IMR-90 (cell line): ENCODE measurements around the gene LYZL1. TPM values are rescaled to one million over a fixed set of nuclear protein-coding genes. Genes with fewer than 3 reads are reported as not detected.

Experiments used
- ATAC-seq: fragments of 200-7000 bp; cut with Tn5 transposase; 2 replicates; pipeline ENCODE4 v1.9.1; 2020; ENCODE audit warnings: low read depth, mild to moderate bottlenecking, moderate library complexity
- BruUV-seq: library from RNA; stranded (reverse); fragments of 400-500 nt; replicated peaks from 2 replicates; lab custom pipeline; 2021; lab: Mats Ljungman, UMichigan
- CTCF ChIA-PET: fragments of 300-600 bp; formaldehyde crosslinking; extraction: SDS; loops from one replicate; lab custom pipeline; 2021; ENCODE audit warnings: antibody characterized with exemption; lab: Yijun Ruan, JAX
- POLR2A ChIA-PET: fragments of 300-600 bp; sonication (Branson Sonifier 250); formaldehyde crosslinking; loops from one replicate; lab custom pipeline; 2022; ENCODE audit warnings: antibody characterized with exemption; ENCODE audit not compliant: unreplicated experiment; lab: Charles Lee
- DNase-seq: peaks from one replicate; pipeline ENCODE4 v3.0.0; 2013
- H2AFZ ChIP-seq: replicated peaks from 2 replicates; pipeline ENCODE3; 2013; ENCODE audit warnings: low read length, mild to moderate bottlenecking; ENCODE audit not compliant: poor library complexity
- H2AK5ac ChIP-seq: 2 replicates; pipeline ENCODE4 v1.6.1; 2013; ENCODE audit warnings: low read depth, low read length, inconsistent platforms
- H2AK9ac ChIP-seq: replicated peaks from 2 replicates; pipeline ENCODE3; 2013; ENCODE audit warnings: mild to moderate bottlenecking, low read depth, low read length, moderate library complexity; ENCODE audit not compliant: poor library complexity
- H2BK120ac ChIP-seq: 2 replicates; pipeline ENCODE4 v1.6.1; 2013; ENCODE audit warnings: low read depth, low read length, inconsistent platforms
- H2BK15ac ChIP-seq: 3 replicates; pipeline ENCODE4 v1.6.1; 2013; ENCODE audit warnings: low read depth, low read length, inconsistent platforms
- H2BK20ac ChIP-seq: 2 replicates; pipeline ENCODE4 v1.6.1; 2013; ENCODE audit warnings: low read depth, mild to moderate bottlenecking, inconsistent platforms, low read length, moderate library complexity
- H2BK5ac ChIP-seq: 2 replicates; pipeline ENCODE4 v1.6.1; 2013; ENCODE audit warnings: mild to moderate bottlenecking, low read depth, low read length, inconsistent platforms; ENCODE audit not compliant: poor library complexity, severe bottlenecking
- H3K14ac ChIP-seq: replicated peaks from 2 replicates; pipeline ENCODE4 v1.6.1; 2013; ENCODE audit warnings: low read depth, low read length, inconsistent platforms
- H3K18ac ChIP-seq: 2 replicates; pipeline ENCODE4 v1.6.1; 2013; ENCODE audit warnings: low read depth, low read length, control low read depth
- H3K23ac ChIP-seq: 2 replicates; pipeline ENCODE4 v1.6.1; 2013; ENCODE audit warnings: low read depth, low read length, inconsistent platforms
- H3K27ac ChIP-seq: 2 replicates; pipeline ENCODE4 v1.5.1; 2013; ENCODE audit warnings: mild to moderate bottlenecking, control low read depth, low read length; ENCODE audit not compliant: insufficient read depth
- H3K27me3 ChIP-seq: 2 replicates; pipeline ENCODE4 v1.6.1; 2013; ENCODE audit warnings: low read length; ENCODE audit not compliant: control insufficient read depth, insufficient read depth
- H3K36me3 ChIP-seq: 2 replicates; pipeline ENCODE4 v1.6.1; 2013; ENCODE audit warnings: low read length, mixed read lengths; ENCODE audit not compliant: control insufficient read depth, insufficient read depth
- H3K4ac ChIP-seq: 2 replicates; pipeline ENCODE4 v1.6.1; 2013; ENCODE audit warnings: low read depth, low read length, inconsistent platforms
- H3K4me1 ChIP-seq: 2 replicates; pipeline ENCODE4 v1.6.1; 2013; ENCODE audit warnings: low read length, mixed read lengths; ENCODE audit not compliant: control insufficient read depth, insufficient read depth
- H3K4me2 ChIP-seq: 2 replicates; pipeline ENCODE4 v1.6.1; 2013; ENCODE audit warnings: low read depth, mild to moderate bottlenecking, control low read depth, low read length, moderate library complexity
- H3K4me3 ChIP-seq: 2 replicates; pipeline ENCODE4 v1.5.1; 2013; ENCODE audit warnings: low read depth, mild to moderate bottlenecking, control low read depth, low read length, moderate library complexity; ENCODE audit not compliant: insufficient read depth
- H3K56ac ChIP-seq: 2 replicates; pipeline ENCODE4 v1.6.1; 2013; ENCODE audit warnings: low read length, inconsistent platforms; ENCODE audit not compliant: insufficient read depth; ENCODE audit errors: extremely low read depth
- H3K79me1 ChIP-seq, 2 experiments: 2 replicates each; pipeline ENCODE4 v1.6.1; 2013; ENCODE audit warnings: low read length in 2 of 2, inconsistent platforms in 1 of 2, low read depth in 1 of 2
- H3K9ac ChIP-seq: 2 replicates; pipeline ENCODE4 v1.6.1; 2013; ENCODE audit warnings: low read depth, low read length, control low read depth
- H3K9me1 ChIP-seq: 2 replicates; pipeline ENCODE4 v1.6.1; 2013; ENCODE audit warnings: low read length, inconsistent platforms; ENCODE audit not compliant: insufficient read depth
- H3K9me3 ChIP-seq: 2 replicates; pipeline ENCODE4 v1.6.1; 2013; ENCODE audit warnings: low read length; ENCODE audit not compliant: control insufficient read depth, insufficient read depth
- H4K20me1 ChIP-seq: 2 replicates; pipeline ENCODE4 v1.6.1; 2013; ENCODE audit warnings: low read length, inconsistent platforms; ENCODE audit not compliant: insufficient read depth
- H4K5ac ChIP-seq: 2 replicates; pipeline ENCODE4 v1.6.1; 2013; ENCODE audit warnings: mild to moderate bottlenecking, low read depth, low read length, control low read depth
- H4K8ac ChIP-seq, 2 experiments: 2 replicates each; pipeline ENCODE4 v1.6.1; 2013; ENCODE audit warnings: low read depth in 2 of 2, low read length in 2 of 2, control low read depth in 1 of 2, inconsistent platforms in 1 of 2
- H4K91ac ChIP-seq: 2 replicates; pipeline ENCODE4 v1.6.1; 2013; ENCODE audit warnings: low read depth, low read length, inconsistent platforms; ENCODE audit not compliant: insufficient read depth
- CEBPB ChIP-seq: IDR thresholded peaks from 2 replicates; pipeline ENCODE4 v1.6.1; 2012; ENCODE audit warnings: low read depth, low read length, improper control_type of control experiment
- CTCF ChIP-seq: conservative IDR thresholded peaks from 2 replicates; pipeline ENCODE4 v1.5.1; 2012; ENCODE audit warnings: mild to moderate bottlenecking, low read depth, low read length, improper control_type of control experiment
- MAFK ChIP-seq: IDR thresholded peaks from 2 replicates; pipeline ENCODE4 v1.6.1; 2012; ENCODE audit warnings: low read depth, low read length, improper control_type of control experiment
- MAZ ChIP-seq: IDR thresholded peaks from 2 replicates; pipeline ENCODE4 v1.6.1; 2012; ENCODE audit warnings: low read depth, mild to moderate bottlenecking, low read length, improper control_type of control experiment, moderate library complexity, borderline replicate concordance
- MXI1 ChIP-seq: IDR thresholded peaks from 2 replicates; pipeline ENCODE4 v1.6.1; 2012; ENCODE audit warnings: low read depth, mild to moderate bottlenecking, low read length, moderate library complexity, borderline replicate concordance
- NFE2L2 ChIP-seq: fragments of 150-350 bp; IDR thresholded peaks from 2 replicates; pipeline ENCODE4 v1.6.1; 2016; ENCODE audit warnings: low read depth, mild to moderate bottlenecking, low read length
- POLR2A ChIP-seq: IDR thresholded peaks from 2 replicates; pipeline ENCODE4 v1.6.1; 2012; ENCODE audit warnings: mild to moderate bottlenecking, low read depth, low read length
- RAD21 ChIP-seq: IDR thresholded peaks from 2 replicates; pipeline ENCODE4 v1.6.1; 2012; ENCODE audit warnings: low read length, improper control_type of control experiment
- RFX5 ChIP-seq: IDR thresholded peaks from 2 replicates; pipeline ENCODE4 v1.8.0; 2012; ENCODE audit warnings: low read depth, mild to moderate bottlenecking, low read length, moderate library complexity
- SMC3 ChIP-seq: fragments of 150-350 bp; IDR thresholded peaks from 2 replicates; pipeline ENCODE4 v1.6.1; 2016; ENCODE audit warnings: low read depth, mild to moderate bottlenecking, antibody characterized with exemption, low read length, moderate library complexity
- USF2 ChIP-seq: fragments of 150-350 bp; IDR thresholded peaks from 2 replicates; pipeline ENCODE4 v1.6.1; 2017; ENCODE audit warnings: mild to moderate bottlenecking, antibody characterized with exemption, low read length, low read depth
- WGBS, 2 experiments: methylation state at CpG; one replicate each; pipeline versions ENCODE4 v1.1.5 to v1.1.7; 2013; ENCODE audit warnings: missing lambda C conversion rate in 2 of 2; ENCODE audit not compliant: insufficient read length in 1 of 2; ENCODE audit errors: extremely low coverage in 2 of 2; 5-methylcytosine and 5-hydroxymethylcytosine counted together
- dilution Hi-C: fragments of 300-500 bp; cut with HindIII; formaldehyde crosslinking; loops from one replicate; pipeline ENCODE4 v1.14.3; 2018; ENCODE audit warnings: low sequenced_read_pairs; ENCODE audit not compliant: unreplicated experiment
- in situ Hi-C: fragments of 300-500 bp; cut with MboI; formaldehyde crosslinking; loops from 3 replicates; pipeline ENCODE4 v1.14.3; 2019; ENCODE audit warnings: low sequenced_read_pairs, inconsistent platforms, mixed read lengths
- intact Hi-C: fragments of 100-400 bp; cut with micrococcal nuclease; formaldehyde crosslinking; loops from 2 replicates; pipeline ENCODE4 v1.10.0; 2022
- polyA plus RNA-seq, 3 experiments: library from polyadenylated mRNA; depleted of rRNA; stranded (reverse); fragments of >200 nt; gene quantifications; 2 replicates each; pipeline ENCODE4 v1.2.3, GENCODE V29; 2012; ENCODE audit warnings: low replicate concordance in 1 of 3
- total RNA-seq: library from RNA; depleted of rRNA; stranded (reverse); fragments of >200 nt; gene quantifications from 2 replicates; pipeline ENCODE4 v1.2.3, GENCODE V29; 2012

Gene LYZL1
- total and polyA plus RNA-seq, 2 of the 4 experiments (the other 2 are of a cell fraction) = not detected

GRCh38 chr10:29313071-29313470 lies 24.2 kb downstream of the LYZL1 start:
- no peak overlapping the region for H3K4me2 ChIP-seq
- in situ Hi-C loops (no loop called here), dilution Hi-C loops (no loop called here), intact Hi-C loops (no loop called here)
- DNase-seq (no peak), ATAC-seq (no peak)
- H4K20me1 ChIP-seq = no peaks in the 10 kb centered on the region
- ChIA-PET CTCF (interaction anchor here (0.7 kb wide), 1 partner anchor 118 kb away, joined by 3 read pairs; no protein-coding TSS in a partner anchor), POLR2A (no interaction called here)
- no peaks in the 10 kb centered on the region for H3K79me1 ChIP-seq
- no peak overlapping the region for H4K5ac ChIP-seq
- no peak overlapping the region for H3K4ac ChIP-seq
- no peak overlapping the region for H2AK5ac ChIP-seq
- no peak for TF ChIP-seq CTCF
- TF ChIP-seq USF2 = no peak
- TF ChIP-seq MAZ = no peak
- no peak for TF ChIP-seq CEBPB
- TF ChIP-seq MXI1 = no peak
- TF ChIP-seq RFX5 = no peak
- no peak for TF ChIP-seq MAFK
- TF ChIP-seq NFE2L2 = no peak
- TF ChIP-seq SMC3 = no peak
- no peak for TF ChIP-seq RAD21
- no peak for TF ChIP-seq POLR2A
- BruUV-seq = no TSS peak
- H2AFZ ChIP-seq = no peak overlapping the region
- H2BK15ac ChIP-seq = no peak overlapping the region
- peaks cover 3% of the 10 kb centered on the region; the same call in 1 of the 2 replicates for H3K27me3 ChIP-seq
- H3K4me1 ChIP-seq = peaks cover 4% of the 10 kb centered on the region; the same call in 1 of the 2 replicates
- H2AK9ac ChIP-seq = no peak overlapping the region
- H4K8ac ChIP-seq = no peak overlapping the region
- H3K27ac ChIP-seq = no peak overlapping the region
- no peak overlapping the region for H3K23ac ChIP-seq
- no peaks in the 10 kb centered on the region for H3K9me3 ChIP-seq
- H3K36me3 ChIP-seq = no peaks in the 10 kb centered on the region
- no peak overlapping the region for H4K91ac ChIP-seq
- H2BK120ac ChIP-seq = no peak overlapping the region
- no CpG with 5 or more reads among the region's 3 CpGs for WGBS, 2 experiments
- H3K14ac ChIP-seq = no peak overlapping the region
- H3K4me3 ChIP-seq = no peak overlapping the region
- no peak overlapping the region for H2BK20ac ChIP-seq
- H3K56ac ChIP-seq = no peak overlapping the region
- peaks cover 4% of the 10 kb centered on the region; the same call in 1 of the 2 replicates for H3K9me1 ChIP-seq
- no peak overlapping the region for H3K9ac ChIP-seq
- H2BK5ac ChIP-seq = no peak overlapping the region
- no peak overlapping the region for H3K18ac ChIP-seq
